Stimulated activated CD4-positive, alpha-beta T cell treated with anti-CD3 and anti-CD28 coated beads, Interleukin-15, amount 100 ng/mL, for 48 hours (primary cell): ENCODE data around the gene EGR1.

ENCODE experiments used
- DNase-seq, 2 donors: peaks; one replicate each; pipeline ENCODE4 v3.0.0-alpha.2; 2020; ENCODE audit warnings: low read depth in 2 of 2

The EGR1 gene

GRCh38 chr5:138465261-138466124 is at the start of gene EGR1:
TSS of gene EGR1 (plus strand) at chr5:138465479. CDS start at chr5:138465762, 283 bp downstream.
- peak; percentile 92 to 95 for DNase-seq

- DNase-seq: no peak
Observed at GRCh38 chr5:138418444-138418843, 46.8 kb upstream of the EGR1 start.

GRCh38 chr5:138425079-138425478 is 40.2 kb upstream of the EGR1 start:
- no peak for DNase-seq

GRCh38 chr5:138435943-138436342 is 29.3 kb upstream of the EGR1 start:
- DNase-seq: no peak

- no peak for DNase-seq
Observed at GRCh38 chr5:138438003-138438723, 27.1 kb upstream of the EGR1 start.

GRCh38 chr5:138438724-138439476 is 26.4 kb upstream of the EGR1 start, which contains the start of gene REEP2:
TSS of gene REEP2 (plus strand) at chr5:138439057. CDS start at chr5:138439209, 152 bp downstream.
- peak; percentile 44 to 69 for DNase-seq

- DNase-seq: no peak
Observed at GRCh38 chr5:138439477-138440158, 25.7 kb upstream of the EGR1 start.

- DNase-seq: no peak
Observed at GRCh38 chr5:138440159-138441073, 24.9 kb upstream of the EGR1 start.

- DNase-seq: no peak
Observed at GRCh38 chr5:138441221-138441620, 24.1 kb upstream of the EGR1 start.

GRCh38 chr5:138444078-138444773 is 21.1 kb upstream of the EGR1 start:
- DNase-seq: no peak

GRCh38 chr5:138444774-138445546 is 20.3 kb upstream of the EGR1 start:
- no peak for DNase-seq

- DNase-seq: no peak
Observed at GRCh38 chr5:138445547-138446271, 19.6 kb upstream of the EGR1 start.

- no peak for DNase-seq
Observed at GRCh38 chr5:138448070-138448469, 17.2 kb upstream of the EGR1 start.

GRCh38 chr5:138448481-138449398 is 16.5 kb upstream of the EGR1 start:
- DNase-seq: no peak

- DNase-seq: peak; percentile 67 to 79
Observed at GRCh38 chr5:138449501-138450239, 15.6 kb upstream of the EGR1 start.

GRCh38 chr5:138450971-138451370 is 14.3 kb upstream of the EGR1 start:
- DNase-seq: no peak

GRCh38 chr5:138452720-138453119 is 12.6 kb upstream of the EGR1 start:
- no peak for DNase-seq
